Activated naive CD4-positive, alpha-beta T cell treated with anti-CD3 and anti-CD28 coated beads, Interleukin-2, amount 10 ng/mL, durations not matched to agents 7 days and 5 days (primary cell): Measurements from ENCODE around the gene KRT77.
"Not testable (repeated sequence)": the region's sequence is repeated elsewhere in the genome, so short reads cannot be mapped to it uniquely, and the experiment has no call there.

Experiments
- CTCF ChIA-PET: fragments of 350-600 bp; sonication (Branson Sonifier 250); formaldehyde crosslinking; loops from one replicate; lab custom pipeline; 2021; ENCODE audit warnings: antibody characterized with exemption; lab: Charles Lee
- DNase-seq: peaks from one replicate; pipeline ENCODE4 v3.0.0-alpha.2; 2020
- H3K27ac Mint-ChIP-seq: one replicate; pipeline ENCODE4 v1.8.0; 2021; ENCODE audit warnings: mild to moderate bottlenecking, moderate library complexity, mixed read lengths
- H3K27me3 Mint-ChIP-seq: one replicate; pipeline ENCODE4 v1.8.0; 2021; ENCODE audit warnings: mild to moderate bottlenecking, mixed read lengths
- H3K36me3 Mint-ChIP-seq: one replicate; pipeline ENCODE4 v1.8.0; 2021; ENCODE audit warnings: mixed read lengths
- H3K4me1 Mint-ChIP-seq: one replicate; pipeline ENCODE4 v1.8.0; 2021; ENCODE audit warnings: mixed read lengths
- H3K4me3 Mint-ChIP-seq: one replicate; pipeline ENCODE4 v1.8.0; 2021; ENCODE audit warnings: mild to moderate bottlenecking, moderate library complexity, mixed read lengths
- H3K9me3 Mint-ChIP-seq: one replicate; pipeline ENCODE4 v1.8.0; 2021; ENCODE audit warnings: mixed read lengths

The KRT77 gene

GRCh38 chr12:52713960-52714886 is 10.9 kb upstream of the KRT77 start:
- Mint-ChIP-seq H3K36me3 (no peaks in the 10 kb centered on the region), H3K27ac (no peak overlapping the region), H3K4me1 (peaks cover 13% of the 10 kb centered on the region), H3K27me3 (peaks cover 60% of the 10 kb centered on the region), H3K9me3 (no peaks in the 10 kb centered on the region), H3K4me3 (peak overlapping the region; percentile 44)
- CTCF ChIA-PET, result interaction anchor here (0.7 to 1.4 kb wide), 3 partner anchors 114 to 318 kb away, joined by 3 to 4 read pairs (median 3); no protein-coding TSS in a partner anchor
- DNase-seq, result no peak

DNA sequence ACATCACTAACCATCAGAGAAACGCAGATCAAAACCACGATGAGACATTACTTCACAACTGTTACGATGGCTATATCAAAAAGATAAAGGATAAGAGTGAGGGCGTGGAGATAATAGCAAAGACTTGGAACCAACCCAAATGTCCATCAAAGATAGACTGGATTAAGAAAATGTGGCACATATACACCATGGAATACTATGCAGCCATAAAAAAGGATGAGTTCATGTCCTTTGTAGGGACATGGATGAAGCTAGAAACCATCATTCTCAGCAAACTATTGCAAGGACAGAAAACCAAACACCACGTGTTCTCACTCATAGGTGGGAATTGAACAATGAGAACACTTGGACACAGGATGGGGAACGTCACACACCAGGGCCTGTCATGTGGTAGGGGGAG is 8.8 kb upstream of the KRT77 start:
- CTCF ChIA-PET, H3K27ac Mint-ChIP-seq, H3K36me3 Mint-ChIP-seq, H3K9me3 Mint-ChIP-seq, H3K4me3 Mint-ChIP-seq, DNase-seq: not testable (repeated sequence)
- H3K4me1 Mint-ChIP-seq, result peaks cover 20% of the 10 kb centered on the region
- peaks cover 48% of the 10 kb centered on the region for H3K27me3 Mint-ChIP-seq

DNA sequence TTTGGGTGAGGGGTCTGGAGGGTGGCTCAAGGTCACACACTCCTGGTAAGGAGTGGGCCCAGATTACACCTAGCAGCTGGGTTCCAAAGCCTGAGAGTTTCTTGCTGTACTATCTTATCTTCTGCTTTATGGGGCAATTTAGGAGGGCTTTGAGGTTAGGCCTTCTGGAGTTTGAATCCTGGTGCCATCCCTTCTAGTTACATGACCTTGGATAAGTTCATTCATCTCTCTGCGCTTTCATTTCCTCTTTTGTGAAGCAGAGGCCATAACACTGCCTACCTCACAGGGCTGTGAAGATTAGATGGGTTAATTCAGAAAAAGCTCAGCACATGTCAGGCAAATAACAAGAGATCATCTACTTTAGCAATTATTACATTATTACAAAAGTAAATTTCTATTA is 7.4 kb upstream of the KRT77 start:
- Mint-ChIP-seq H3K27me3 (peaks cover 36% of the 10 kb centered on the region), H3K4me3 (no peak overlapping the region), H3K4me1 (peaks cover 20% of the 10 kb centered on the region), H3K9me3 (no peaks in the 10 kb centered on the region), H3K27ac (no peak overlapping the region), H3K36me3 (no peaks in the 10 kb centered on the region)
- no peak for DNase-seq
- CTCF ChIA-PET, result no interaction called here

DNA sequence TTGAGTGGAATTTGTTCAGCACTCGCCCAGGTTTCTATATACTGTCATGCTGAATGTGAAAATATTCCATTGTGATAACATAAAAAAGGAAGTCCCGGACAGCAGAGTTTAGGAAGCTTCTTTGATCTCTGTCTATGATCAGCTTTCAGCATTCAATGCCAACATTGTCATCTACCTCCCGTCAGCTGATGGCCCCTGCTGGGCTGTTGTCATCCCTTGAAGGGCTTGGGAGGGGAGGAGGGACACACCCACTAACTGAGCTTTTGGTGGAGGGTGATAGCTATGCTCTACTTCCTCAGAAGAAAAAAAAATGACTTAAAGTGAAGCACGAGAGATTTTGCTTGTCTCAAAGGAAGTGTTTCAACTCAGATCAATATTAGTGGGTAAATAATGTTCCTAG is 4.7 kb upstream of the KRT77 start:
- Mint-ChIP-seq H3K9me3 (no peaks in the 10 kb centered on the region), H3K36me3 (no peaks in the 10 kb centered on the region), H3K27ac (no peak overlapping the region), H3K4me3 (no peak overlapping the region), H3K27me3 (peaks cover 14% of the 10 kb centered on the region), H3K4me1 (peaks cover 7% of the 10 kb centered on the region)
- no peak for DNase-seq
- CTCF ChIA-PET, result no interaction called here

- CTCF ChIA-PET, result no interaction called here
- peaks cover 7% of the 10 kb centered on the region for H3K4me1 Mint-ChIP-seq
- peaks cover 15% of the 10 kb centered on the region for H3K27me3 Mint-ChIP-seq
- no peak overlapping the region for H3K27ac Mint-ChIP-seq
- H3K4me3 Mint-ChIP-seq, result no peak overlapping the region
- no peaks in the 10 kb centered on the region for H3K36me3 Mint-ChIP-seq
- H3K9me3 Mint-ChIP-seq, result no peaks in the 10 kb centered on the region
- no peak for DNase-seq
Measured at GRCh38 chr12:52704464-52704863, 1.1 kb upstream of the KRT77 start.

DNA sequence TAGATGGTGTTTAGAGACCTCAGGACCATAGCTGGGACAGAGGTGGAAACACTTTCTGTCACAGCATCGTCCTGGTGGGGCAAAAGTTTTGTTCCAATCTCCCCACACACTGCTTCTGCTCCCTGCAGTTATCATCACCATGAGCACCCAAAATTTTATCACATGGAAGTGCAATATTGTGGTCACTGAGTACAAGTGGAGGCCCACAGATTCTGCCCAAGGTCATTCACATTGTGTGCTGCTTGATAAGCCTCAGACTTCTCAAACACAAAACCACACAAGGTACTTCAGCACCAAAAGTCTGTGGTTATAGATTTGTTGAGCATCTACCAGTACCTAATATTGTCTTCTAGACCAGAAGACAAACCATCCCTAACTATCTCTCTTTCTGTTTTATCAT is 554 bp upstream of the KRT77 start:
- Mint-ChIP-seq H3K27me3 (peaks cover 19% of the 10 kb centered on the region), H3K27ac (no peak overlapping the region), H3K9me3 (no peaks in the 10 kb centered on the region), H3K4me3 (no peak overlapping the region), H3K36me3 (no peaks in the 10 kb centered on the region), H3K4me1 (peaks cover 7% of the 10 kb centered on the region)
- no peak for DNase-seq
- CTCF ChIA-PET, result no interaction called here

DNA sequence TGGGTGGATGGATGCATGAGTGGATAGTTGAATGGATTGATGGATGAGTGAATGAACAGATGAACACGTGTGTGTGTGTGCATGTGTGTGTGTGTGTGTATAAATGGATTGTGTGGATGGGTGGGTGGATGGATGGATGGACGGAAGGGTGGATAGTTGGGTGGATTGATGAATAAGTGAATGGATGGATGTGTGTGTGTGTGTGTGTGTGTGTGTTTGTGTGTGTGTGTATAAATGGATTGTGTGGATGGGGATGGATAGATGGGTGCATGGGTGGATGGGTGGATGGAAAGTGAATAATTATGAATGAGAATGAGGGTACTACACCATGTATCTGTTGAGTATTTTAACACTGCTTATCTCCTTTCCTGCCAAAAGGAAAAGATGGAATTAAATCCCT is 986 bp downstream of the KRT77 start:
- no peak overlapping the region for H3K27ac Mint-ChIP-seq
- H3K9me3 Mint-ChIP-seq, result no peaks in the 10 kb centered on the region
- no peak for DNase-seq
- no peak overlapping the region for H3K4me3 Mint-ChIP-seq
- peaks cover 30% of the 10 kb centered on the region for H3K27me3 Mint-ChIP-seq
- no peaks in the 10 kb centered on the region for H3K36me3 Mint-ChIP-seq
- CTCF ChIA-PET, result no interaction called here
- H3K4me1 Mint-ChIP-seq, result no peaks in the 10 kb centered on the region

DNA sequence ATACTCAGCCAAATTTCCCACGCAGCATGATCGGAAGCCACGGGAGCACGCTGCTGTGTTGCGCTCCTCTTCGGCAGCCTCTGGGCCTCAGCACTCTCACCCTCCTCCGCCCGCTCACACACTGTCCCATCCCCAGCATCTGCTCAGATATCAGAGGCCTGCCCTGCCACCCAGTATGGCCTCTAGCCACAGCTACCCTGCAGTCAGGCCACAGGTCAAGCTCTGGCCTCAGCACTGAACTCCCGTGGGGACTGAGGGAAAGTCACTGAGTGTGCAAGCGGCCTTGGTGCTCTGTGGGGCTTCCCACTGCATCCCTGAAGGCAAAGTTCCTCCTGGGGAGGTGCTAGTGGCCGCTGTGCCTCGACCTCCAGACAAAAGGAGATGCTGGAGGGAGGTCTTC is 2.0 kb downstream of the KRT77 start:
- H3K36me3 Mint-ChIP-seq, result no peaks in the 10 kb centered on the region
- H3K27me3 Mint-ChIP-seq, result peaks cover 31% of the 10 kb centered on the region
- no peak overlapping the region for H3K4me3 Mint-ChIP-seq
- no peaks in the 10 kb centered on the region for H3K9me3 Mint-ChIP-seq
- no peak overlapping the region for H3K27ac Mint-ChIP-seq
- CTCF ChIA-PET, result no interaction called here
- DNase-seq, result no peak
- no peaks in the 10 kb centered on the region for H3K4me1 Mint-ChIP-seq

DNA sequence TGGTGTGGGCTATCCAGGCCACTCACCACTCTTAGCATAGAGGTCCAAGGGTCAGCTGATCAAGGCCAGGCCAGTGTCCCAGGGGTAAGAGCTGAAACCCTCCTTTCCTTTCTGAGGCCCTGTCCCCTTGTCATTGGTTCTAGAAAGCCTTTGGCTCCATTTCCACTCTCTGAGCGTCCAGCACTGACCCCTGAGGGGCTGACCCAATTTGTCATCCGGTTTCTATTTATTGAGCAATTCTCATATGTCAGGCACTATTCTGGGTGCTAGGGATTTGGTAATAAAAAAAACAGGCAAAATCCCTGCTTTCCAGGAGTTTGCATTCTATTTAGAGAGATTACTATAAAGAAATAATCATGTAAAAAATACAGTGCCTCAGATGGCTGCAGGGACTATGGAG is 3.4 kb downstream of the KRT77 start:
- Mint-ChIP-seq H3K9me3 (no peaks in the 10 kb centered on the region), H3K36me3 (no peaks in the 10 kb centered on the region), H3K27me3 (peaks cover 37% of the 10 kb centered on the region), H3K27ac (no peak overlapping the region), H3K4me1 (no peaks in the 10 kb centered on the region), H3K4me3 (no peak overlapping the region)
- DNase-seq, result no peak
- CTCF ChIA-PET, result no interaction called here

DNA sequence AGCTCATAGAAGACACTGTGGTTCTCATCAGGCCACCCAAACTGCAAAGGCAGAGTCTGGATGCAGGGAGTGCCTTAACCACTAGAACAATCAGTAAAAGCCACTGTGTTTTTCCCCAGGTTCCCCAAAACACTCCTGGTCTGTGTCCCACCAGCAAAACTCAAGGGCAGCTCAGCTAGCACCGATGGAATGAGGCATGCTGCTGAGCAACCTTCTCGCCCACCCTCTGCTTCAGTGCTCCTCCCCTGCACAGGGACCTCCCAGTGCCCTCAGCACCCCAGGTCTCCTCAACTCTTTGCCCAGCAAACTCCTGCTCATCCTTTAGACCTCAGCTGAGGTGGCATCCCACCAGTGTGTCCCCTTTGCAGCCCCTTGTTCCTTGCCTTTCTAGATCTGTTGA is 4.0 kb downstream of the KRT77 start:
- Mint-ChIP-seq H3K27ac (no peak overlapping the region), H3K4me1 (no peaks in the 10 kb centered on the region), H3K4me3 (no peak overlapping the region), H3K27me3 (peaks cover 43% of the 10 kb centered on the region), H3K9me3 (no peaks in the 10 kb centered on the region), H3K36me3 (no peaks in the 10 kb centered on the region)
- CTCF ChIA-PET, result no interaction called here
- no peak for DNase-seq

DNA sequence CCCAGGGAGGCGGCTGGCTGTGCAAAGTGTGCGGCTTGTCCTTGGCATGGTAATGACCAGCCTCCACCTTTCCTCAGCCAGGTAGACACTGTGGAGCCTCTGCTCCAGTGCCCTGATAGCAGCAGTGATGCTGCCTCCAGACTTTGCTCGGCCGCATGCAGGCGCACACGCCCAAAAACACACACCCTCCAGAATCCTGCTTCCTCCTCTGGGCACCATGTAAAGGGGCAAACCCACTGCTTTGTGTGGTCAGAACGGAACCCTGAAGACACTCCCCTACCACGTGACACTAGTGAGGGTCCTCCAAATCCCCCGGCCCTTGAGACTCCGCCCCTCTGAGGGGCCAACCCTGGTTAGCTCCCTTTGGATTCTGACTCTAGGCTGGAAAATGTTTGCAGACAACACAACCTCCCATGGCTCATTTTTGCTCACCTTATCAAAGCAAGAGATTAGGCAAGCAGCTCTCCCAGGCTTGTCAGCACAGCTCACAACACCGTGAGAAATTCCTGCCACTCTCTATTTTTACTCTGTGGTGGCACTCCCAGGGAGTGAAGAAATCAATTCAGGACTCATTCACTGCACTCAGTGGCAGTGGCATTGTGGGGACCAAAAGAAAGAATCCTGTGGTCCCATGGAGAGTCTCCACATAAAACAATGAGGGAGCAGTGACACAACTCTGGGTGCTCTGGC is 4.5 kb downstream of the KRT77 start:
- no peak overlapping the region for H3K27ac Mint-ChIP-seq
- no peaks in the 10 kb centered on the region for H3K4me1 Mint-ChIP-seq
- CTCF ChIA-PET, result no interaction called here
- H3K27me3 Mint-ChIP-seq, result peaks cover 43% of the 10 kb centered on the region
- DNase-seq, result no peak
- H3K9me3 Mint-ChIP-seq, result no peaks in the 10 kb centered on the region
- no peak overlapping the region for H3K4me3 Mint-ChIP-seq
- H3K36me3 Mint-ChIP-seq, result no peaks in the 10 kb centered on the region

DNA sequence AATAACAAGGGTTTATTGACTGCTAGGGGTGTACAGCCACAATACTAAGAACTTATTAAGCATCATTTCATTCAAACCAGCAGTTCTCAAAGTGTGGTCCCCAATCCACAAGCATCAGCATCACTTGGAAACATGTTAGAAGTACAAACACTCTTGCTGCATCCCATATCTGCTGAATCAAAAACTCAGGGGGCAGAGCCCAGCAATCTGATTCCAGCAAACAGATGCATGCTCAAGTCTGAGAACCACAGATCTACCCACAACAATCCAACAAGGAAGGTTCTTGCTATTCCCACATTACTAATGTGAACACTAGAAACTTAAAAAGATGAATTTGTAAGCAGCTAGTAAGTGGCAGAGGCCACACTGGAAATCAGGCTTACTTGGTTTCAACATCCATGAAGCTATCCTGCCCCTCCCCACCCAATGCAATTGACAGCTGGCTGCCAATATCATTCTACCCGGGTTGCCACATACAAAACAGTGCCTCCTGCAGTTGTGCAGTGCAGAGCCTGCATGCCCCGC is 6.2 kb downstream of the KRT77 start:
- Mint-ChIP-seq H3K36me3 (no peaks in the 10 kb centered on the region), H3K4me1 (no peaks in the 10 kb centered on the region), H3K9me3 (no peaks in the 10 kb centered on the region), H3K27ac (no peak overlapping the region), H3K4me3 (no peak overlapping the region), H3K27me3 (peaks cover 53% of the 10 kb centered on the region)
- DNase-seq, result no peak
- CTCF ChIA-PET, result no interaction called here

DNA sequence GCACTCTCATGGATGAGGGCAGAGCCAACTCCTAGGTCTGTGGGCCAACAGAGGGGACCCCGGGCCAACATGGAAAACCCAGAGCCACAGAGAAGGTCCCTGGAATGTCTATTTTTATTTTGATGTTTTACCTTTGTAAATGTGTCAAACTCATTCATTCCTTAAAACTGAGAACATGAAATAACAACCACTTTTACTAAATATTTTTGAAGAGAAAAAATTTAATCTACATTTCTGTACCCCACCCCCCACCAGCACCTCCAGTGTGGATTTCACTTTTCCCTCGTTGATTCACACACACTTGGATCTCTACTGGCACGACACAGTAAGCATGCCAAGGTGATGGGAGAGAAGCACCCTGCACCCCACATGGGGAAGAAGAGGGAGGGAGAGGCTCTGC is 6.7 kb downstream of the KRT77 start:
- DNase-seq, result no peak
- CTCF ChIA-PET, result no interaction called here
- H3K4me3 Mint-ChIP-seq, result no peak overlapping the region
- no peaks in the 10 kb centered on the region for H3K36me3 Mint-ChIP-seq
- H3K9me3 Mint-ChIP-seq, result no peaks in the 10 kb centered on the region
- no peak overlapping the region for H3K27ac Mint-ChIP-seq
- H3K4me1 Mint-ChIP-seq, result peaks cover 3% of the 10 kb centered on the region
- peaks cover 59% of the 10 kb centered on the region for H3K27me3 Mint-ChIP-seq

DNA sequence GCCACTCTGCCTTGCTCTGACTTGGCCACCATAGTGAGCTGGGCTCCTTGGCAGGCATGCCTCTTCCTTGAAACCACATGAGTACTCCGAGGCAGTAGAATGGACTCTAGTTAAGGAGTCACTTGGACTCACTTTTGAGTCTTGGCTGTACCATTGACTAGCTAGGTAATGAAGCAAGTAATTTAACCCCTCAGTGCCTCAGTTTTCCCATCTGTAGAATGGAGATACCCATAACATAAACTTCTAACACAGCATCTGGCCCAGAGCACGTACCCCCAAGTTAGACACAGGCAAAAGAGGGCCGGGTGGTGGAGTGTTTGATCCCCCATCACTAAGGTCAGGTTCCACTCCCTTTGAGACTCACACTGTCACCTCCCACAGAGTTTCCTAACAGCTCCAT is 8.3 kb downstream of the KRT77 start:
- peaks cover 15% of the 10 kb centered on the region for H3K4me1 Mint-ChIP-seq
- no peak overlapping the region for H3K27ac Mint-ChIP-seq
- H3K9me3 Mint-ChIP-seq, result no peaks in the 10 kb centered on the region
- no peaks in the 10 kb centered on the region for H3K36me3 Mint-ChIP-seq
- CTCF ChIA-PET, result no interaction called here
- no peak overlapping the region for H3K4me3 Mint-ChIP-seq
- H3K27me3 Mint-ChIP-seq, result peaks cover 70% of the 10 kb centered on the region
- DNase-seq, result no peak

GRCh38 chr12:52694151-52694550 is 9.2 kb downstream of the KRT77 start:
- Mint-ChIP-seq H3K27ac (no peak overlapping the region), H3K27me3 (peaks cover 72% of the 10 kb centered on the region), H3K4me3 (no peak overlapping the region), H3K36me3 (no peaks in the 10 kb centered on the region), H3K9me3 (no peaks in the 10 kb centered on the region), H3K4me1 (peaks cover 18% of the 10 kb centered on the region)
- no peak for DNase-seq
- CTCF ChIA-PET, result no interaction called here
